ENCODE measurements around the gene OSR1. TPM values are rescaled to one million over a fixed set of nuclear protein-coding genes. Genes with fewer than 3 reads are reported as not detected.

OSR1 gene
- total RNA-seq, 2 experiments from 2014 or later, result not detected

- H3K4me3 Mint-ChIP-seq, result no peak overlapping the region
- ATAC-seq (no peak), DNase-seq (no peak)
- no peaks in the 10 kb centered on the region for H3K9me3 Mint-ChIP-seq (ENCODE audit: low read depth)
- H3K27ac Mint-ChIP-seq, result no peak overlapping the region
- CTCF ChIA-PET, result no interaction called here
- peaks cover 3% of the 10 kb centered on the region for H3K27me3 Mint-ChIP-seq
- H3K4me1 Mint-ChIP-seq, result no peaks in the 10 kb centered on the region
- no peaks in the 10 kb centered on the region for H3K36me3 Mint-ChIP-seq
These were observed 56.7 kb downstream of the OSR1 start for GRCh38 chr2:19301706-19302105.

Small RNA genes lying within 50 kb of the gene (microRNA-seq; reads per million reads assigned to microRNA genes)
- not detected for gene MIR4757
